Measurements from ENCODE around the gene MAL.
"Not testable (repeated sequence)": the region's sequence is repeated elsewhere in the genome, so short reads cannot be mapped to it uniquely, and the experiment has no call there.

Gene MAL

DNA sequence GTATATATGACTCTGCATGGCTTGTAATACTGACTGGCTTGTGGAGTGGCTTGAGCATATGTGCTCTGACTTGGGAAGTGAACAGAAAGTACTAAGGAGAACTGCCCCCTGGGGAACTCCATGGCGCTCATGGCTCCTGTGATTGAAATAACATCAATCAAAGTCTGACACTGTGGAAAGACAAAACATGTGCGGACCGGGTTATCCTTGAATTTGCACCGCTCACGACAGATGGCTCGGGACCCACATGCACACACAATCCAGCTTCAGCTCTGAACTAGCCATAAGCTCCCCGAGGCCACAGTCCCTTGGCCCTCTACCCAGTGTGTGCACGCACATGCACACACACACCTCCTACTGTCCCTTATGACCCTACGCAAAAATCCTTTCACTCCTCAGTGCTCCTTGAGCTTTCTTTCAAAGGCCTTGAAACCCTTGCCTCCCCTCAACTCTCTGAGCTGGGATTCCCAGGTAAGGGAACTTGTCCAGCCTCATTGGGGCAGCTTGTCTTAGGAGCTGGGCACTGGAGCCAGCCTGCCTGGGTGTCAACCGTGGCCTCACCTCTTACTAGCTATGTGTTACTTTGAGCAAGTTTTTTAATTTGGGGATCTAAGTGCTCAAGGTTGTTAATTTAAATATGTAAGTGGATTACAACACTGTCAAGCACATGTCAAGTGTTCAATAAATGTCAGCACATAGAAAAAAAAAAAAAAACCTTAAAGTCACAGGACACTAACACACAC lies 52.5 kb downstream of the MAL start:
- FAIRE-seq = no peak
- DNase-seq (ENCODE audit: insufficient read length, low spot score) = no peak

DNA sequence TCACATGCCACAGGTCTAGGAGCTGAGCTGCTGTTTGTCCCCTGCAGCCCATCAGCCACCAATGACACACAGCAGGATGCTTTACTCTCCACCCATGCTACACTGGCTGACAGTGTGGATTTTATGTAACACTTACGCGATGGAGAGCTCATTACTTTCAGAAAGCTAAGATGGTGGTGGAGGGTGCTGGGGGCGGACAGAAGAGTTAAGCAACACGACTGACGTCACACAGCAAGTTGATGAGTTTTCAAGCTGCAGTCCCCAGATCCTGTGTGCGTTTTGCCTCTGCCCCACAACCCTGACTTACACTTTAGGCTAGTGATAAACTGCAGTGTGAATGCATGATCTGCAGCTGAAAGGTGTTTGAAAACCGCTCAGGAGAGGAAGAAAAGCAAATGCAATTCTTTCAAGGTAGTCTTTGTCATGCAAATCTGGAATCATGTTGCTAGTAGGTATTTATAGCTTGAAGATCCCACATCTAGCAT lies 53.7 kb downstream of the MAL start:
- FAIRE-seq (no peak), DNase-seq (ENCODE audit: insufficient read length, low spot score) (no peak)

DNA sequence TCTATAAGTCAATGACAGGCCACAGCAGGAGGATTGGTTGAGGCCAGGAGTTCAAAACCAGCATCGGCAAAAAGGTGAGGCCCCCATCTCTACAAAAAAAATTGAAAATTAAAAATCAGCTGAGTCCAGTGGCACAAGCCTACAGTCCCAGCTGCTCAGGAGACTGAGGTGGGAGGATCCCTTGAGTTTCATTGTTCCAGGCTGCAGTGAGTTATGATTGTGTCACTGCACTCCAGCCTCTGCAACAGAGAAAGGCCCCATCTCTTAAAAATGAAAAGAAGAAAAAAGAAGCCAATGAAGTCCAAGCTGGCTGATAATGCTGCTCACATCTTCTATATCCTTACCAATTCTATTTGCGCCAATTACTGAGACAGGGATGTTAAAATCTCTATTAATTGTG lies 57.0 kb downstream of the MAL start:
- DNase-seq (ENCODE audit: insufficient read length, low spot score) (no peak), FAIRE-seq (no peak)

DNA sequence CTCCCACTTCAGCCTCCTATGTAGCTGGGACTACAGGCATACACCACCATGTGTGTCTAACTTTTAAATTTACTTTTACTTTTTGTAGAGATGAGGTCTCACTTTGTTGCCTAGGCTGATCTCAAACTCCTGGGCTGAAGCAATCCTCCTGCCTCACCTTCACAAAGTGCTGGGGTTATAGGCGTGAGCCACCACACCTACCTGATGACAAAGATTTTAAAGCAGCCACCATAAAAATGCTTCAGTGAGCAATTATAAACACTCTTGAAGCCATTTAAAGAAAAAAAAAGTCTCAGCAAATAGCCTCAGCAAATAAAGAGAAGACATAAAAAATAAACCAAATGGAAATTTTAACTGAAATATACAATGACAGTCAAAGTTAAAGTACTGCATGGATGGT lies 60.5 kb downstream of the MAL start:
- no peak for FAIRE-seq
- no peak for DNase-seq (ENCODE audit: insufficient read length, low spot score)

DNA sequence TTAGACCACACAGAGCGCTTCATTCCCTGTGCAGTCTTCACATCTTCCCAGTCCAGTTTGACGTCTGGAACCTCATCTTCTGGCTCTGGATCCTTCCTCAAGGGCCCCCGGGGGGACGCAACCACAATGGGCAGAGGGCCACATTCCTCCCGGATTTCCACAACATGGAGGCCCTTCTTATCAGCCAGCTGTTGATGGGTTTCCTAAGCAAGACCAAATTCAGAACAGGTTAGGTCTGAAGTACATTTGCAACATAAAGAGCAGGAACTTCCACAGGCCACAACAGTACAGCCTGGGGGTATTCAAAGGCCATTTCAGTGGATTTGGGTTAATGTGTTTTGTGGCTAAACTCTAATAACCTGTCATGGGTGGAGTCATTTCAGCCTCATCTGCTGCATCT lies 61.9 kb downstream of the MAL start:
- FAIRE-seq = no peak

DNA sequence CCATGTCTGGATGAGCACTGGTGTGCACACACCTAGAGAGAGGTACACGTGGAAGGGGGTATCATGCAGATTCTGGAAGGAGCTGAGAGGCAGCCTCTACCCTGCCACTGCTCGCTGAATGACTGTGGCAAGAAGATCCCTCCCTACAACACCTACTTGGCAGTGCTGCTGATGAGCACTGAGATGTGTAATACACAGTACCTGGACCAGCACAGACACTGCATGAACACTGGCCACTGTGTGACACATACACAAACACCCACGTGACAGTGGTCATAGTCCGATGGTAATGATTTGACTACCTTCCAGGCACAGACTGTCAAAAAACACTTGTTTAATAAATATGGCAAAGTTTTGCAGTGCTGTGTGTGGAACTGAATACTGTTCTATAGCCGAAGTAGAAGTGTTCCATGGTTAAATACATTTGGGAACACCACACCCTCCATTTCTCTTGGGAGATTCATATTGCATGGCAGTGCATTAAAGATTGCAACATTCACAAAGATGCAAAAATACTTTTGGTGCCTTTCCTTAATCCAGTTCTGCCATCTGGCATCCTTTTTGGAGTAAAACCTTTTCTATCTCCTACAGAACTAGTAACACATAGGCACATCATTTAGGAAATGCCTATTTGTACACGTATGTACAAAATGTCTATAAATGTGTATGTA lies 66.5 kb downstream of the MAL start:
- FAIRE-seq (no peak), DNase-seq (ENCODE audit: insufficient read length, low spot score) (no peak)

More for the DNA sequence above, 61.9 kb downstream of the MAL start:
- no peak for DNase-seq (ENCODE audit: insufficient read length, low spot score)

DNA sequence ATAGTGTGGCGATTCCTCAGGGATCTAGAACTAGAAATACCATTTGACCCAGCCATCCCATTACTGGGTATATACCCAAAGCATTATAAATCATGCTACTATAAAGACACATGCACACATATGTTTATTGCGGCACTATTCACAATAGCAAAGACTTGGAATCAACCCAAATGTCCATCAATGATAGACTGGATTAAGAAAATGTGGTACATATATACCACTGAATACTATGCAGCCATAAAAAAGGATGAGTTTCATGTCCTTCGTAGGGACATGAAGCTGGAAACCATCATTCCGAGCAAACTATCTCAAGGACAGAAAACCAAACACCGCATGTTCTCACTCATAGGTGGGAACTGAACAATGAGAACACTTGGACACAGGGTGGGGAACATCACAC lies 72.8 kb downstream of the MAL start:
- not testable (repeated sequence) for FAIRE-seq; DNase-seq (ENCODE audit: insufficient read length, low spot score)

DNA sequence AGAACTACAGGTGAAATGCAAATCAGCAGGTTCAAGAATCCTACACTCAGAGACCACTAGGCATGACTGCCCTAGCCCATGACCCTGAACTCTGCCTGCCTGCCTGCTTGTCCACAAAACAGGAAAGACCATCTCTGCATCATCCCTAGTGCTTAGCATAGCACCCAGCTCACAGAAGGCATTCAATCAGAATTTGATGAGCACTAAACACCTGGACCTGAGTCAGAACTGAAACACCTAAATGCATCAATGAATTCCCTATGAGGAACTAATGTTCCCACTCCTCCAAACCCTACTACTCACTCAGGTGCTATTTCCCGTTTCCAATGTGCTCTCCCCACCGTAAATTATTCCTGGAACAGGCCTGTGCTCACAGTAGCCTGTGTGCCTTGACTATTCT lies 74.4 kb downstream of the MAL start:
- FAIRE-seq = no peak
- DNase-seq (ENCODE audit: insufficient read length, low spot score) = no peak

Measured in GM19239 (cell line).